Measurements from ENCODE around the gene SYT8. TPM values are rescaled to one million over a fixed set of nuclear protein-coding genes. Genes with fewer than 3 reads are reported as not detected.
A peak's percentile ranks its signal among the peaks of the same experiment; 100 is the strongest.
"Not testable (repeated sequence)": the region's sequence is repeated elsewhere in the genome, so short reads cannot be mapped to it uniquely, and the experiment has no call there.

SYT8 gene
- total RNA-seq, 1 donor from 2014 or later = 16.2 TPM

DNA sequence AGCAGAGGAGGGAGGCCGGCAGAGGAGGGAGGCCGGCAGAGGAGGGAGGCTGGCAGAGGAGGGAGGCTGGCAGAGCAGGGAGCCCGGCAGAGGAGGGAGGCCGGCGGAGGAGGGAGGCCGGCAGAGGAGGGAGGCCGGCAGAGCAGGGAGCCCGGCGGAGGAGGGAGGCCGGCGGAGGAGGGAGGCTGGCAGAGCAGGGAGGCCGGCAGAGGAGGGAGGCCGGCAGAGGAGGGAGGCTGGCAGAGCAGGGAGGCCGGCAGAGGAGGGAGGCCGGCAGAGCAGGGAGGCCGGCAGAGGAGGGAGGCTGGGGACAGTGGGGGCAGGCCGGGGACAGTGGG lies 39.0 kb downstream of the SYT8 start:
- DNase-seq = not testable (repeated sequence)

DNA sequence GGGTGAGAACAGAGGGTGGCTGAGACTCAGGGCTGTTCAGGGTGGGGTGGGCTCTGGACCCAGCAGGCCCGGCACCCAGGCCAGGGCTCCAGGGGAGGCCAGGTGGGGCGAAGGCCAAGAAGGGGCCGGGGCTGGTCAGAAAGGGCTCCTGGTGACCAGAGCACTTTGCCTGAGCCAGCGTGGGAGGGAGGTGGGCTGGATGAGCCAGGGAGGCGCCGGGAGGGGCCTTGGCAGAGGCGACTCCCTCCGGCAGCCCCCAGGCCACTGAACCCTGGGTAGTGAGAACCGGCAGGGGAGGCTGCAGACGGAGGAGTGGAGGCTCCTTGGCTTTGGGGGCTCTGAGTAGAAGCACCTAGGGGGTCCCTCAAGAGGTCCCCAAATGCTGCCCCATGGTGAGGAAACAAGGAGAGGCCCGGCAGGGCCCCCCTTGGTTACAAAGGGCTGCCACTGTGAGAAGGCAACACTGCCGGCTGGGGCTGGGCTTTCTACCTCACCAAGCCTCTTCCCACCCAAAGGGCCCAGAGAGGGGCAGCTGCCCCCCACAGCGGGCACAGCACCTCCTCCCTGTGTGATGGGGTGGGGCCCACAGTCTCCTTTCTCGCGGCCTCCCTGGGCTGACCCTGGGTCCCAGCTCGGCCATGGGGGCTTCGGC lies 39.8 kb downstream of the SYT8 start:
- not testable (repeated sequence) for DNase-seq

DNA sequence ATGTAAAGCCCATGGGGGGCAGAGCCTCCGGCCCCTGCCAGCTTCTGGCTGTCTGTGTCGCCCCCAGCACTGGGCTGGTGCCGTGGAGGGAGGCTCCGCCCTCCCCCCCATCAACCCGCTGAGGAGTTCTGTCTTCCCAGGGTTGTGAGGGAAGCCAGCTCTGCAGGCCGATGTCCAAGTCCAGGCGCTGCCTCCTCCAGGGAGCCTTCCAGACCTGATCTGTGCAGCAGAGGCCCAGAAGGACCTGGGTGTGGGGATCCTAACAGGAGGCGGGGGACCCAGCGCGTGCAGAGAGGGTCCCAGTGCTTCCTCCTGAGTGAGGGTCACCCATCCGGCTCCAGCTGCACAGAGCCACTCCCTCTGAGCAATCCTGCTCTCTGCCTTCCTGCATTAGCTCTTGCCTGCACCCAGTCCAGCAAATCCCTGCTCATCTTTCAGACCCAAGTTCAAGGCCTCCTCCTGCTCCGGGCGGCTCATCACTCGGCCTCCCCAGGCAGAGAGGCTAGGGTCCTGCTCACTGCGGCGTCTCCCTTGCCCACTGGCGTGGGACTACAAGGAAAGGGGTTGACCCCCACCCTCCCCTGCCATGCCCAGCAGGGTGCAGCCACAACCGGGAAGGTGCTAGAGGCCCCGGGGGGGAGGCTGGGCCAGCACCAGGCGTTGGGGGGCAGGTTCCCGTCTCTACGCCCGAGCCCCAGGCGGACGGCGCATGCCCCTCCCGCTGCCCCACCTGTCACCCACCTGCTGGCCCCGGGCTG lies 40.5 kb downstream of the SYT8 start:
- peak; percentile 83 for DNase-seq

DNA sequence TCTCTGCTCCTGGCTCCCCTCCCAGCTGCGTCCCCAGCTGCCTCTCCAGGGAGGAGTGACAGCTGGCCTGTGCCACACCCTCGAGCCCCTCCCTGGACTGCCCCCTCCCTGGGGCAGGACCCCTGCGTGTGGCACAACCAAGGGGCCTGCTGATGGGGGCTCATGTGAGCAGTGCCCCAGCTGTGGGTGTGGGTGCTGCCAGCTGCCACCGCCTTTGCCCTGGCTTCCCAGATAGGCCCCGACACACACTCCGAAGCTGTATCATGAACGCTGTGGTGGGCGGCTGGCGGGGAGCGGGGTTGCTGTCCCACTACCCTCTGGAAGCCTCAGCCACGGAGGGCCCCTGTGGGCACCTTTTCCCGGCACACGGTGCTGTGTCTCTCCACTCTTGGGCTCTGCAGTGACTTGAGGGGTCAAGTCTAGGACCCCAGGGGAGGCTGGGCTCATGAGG lies 41.1 kb downstream of the SYT8 start:
- not testable (repeated sequence) for DNase-seq

DNA sequence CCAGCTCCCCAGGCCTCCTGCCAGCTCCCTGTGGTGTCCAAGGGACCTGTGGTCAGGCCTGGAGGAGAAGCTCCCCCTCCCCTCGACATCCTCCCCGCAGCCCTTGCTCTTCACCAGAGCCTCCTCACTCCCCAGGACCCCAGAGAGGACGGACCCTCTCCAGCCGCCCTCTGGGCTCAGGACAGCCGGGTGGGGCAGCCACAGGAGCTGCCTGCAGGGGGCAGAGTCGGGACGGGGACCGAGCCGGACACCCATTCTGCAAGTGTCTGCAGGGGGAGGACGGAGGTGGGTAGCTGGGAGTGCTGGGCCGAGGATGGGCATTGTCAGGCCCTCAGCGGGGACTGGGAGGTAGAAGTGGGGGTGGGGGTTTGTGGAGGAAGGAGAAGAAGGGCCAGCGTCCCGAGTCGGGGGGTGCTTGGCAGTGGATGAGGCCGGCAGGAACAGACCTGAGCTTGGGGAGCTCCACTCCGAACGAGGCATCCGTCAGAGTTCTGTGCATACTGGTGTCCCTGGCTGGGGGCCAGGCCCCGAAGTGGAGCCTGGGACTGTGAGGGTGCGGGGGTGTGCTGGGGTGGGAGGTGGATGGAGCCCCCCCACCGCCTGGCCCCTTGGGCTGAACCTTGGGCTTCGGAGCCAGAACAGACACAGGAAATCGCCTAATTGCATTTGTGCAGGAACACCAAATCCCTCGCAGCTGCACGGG lies 41.7 kb downstream of the SYT8 start:
- peak; percentile 96 for DNase-seq

DNA sequence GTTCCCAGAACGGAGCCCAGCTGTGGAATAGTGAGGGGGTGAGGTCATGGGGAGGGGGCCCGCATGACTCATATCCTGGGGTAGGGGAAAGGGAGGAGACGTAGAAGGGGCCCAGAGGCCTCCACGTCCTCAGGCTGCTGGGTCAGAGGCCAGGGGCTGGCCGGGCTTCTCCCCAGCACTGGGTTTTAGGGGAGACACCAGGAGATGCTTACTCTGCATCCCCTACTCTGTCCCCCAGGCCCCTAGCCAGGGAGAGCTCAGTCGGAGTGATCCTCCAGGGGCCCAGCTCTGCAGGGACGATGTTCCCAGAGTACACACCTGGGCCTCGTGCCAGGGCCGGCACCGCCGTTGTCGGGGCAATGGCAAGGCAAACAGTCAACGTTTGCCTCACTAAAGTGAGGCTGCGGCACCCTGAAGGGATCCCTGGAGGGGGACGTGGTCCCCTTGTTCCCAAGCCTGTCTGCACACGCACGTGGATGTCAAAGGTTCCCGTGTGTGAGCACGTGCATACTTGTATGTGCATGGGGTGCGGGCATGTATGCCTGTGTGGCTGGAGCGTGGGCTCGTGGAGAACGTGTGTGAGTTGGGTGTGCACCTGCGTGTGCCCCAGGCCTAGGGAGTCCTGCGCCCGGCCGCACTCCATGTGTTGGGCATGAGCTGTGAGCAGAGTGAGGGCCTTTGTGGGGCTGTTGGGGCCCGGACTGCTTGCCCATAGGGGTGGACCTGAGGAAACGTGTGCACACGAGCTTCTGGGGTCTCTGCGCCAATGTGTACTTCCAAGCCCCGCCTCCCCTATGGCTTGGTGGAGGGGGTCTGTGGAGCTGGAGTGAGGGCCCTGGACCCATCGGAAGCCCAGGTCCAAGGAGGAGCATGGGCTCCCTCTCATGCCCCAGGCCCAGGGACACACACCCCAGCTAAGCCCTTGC lies 42.7 kb downstream of the SYT8 start:
- DNase-seq = peak; percentile 89

DNA sequence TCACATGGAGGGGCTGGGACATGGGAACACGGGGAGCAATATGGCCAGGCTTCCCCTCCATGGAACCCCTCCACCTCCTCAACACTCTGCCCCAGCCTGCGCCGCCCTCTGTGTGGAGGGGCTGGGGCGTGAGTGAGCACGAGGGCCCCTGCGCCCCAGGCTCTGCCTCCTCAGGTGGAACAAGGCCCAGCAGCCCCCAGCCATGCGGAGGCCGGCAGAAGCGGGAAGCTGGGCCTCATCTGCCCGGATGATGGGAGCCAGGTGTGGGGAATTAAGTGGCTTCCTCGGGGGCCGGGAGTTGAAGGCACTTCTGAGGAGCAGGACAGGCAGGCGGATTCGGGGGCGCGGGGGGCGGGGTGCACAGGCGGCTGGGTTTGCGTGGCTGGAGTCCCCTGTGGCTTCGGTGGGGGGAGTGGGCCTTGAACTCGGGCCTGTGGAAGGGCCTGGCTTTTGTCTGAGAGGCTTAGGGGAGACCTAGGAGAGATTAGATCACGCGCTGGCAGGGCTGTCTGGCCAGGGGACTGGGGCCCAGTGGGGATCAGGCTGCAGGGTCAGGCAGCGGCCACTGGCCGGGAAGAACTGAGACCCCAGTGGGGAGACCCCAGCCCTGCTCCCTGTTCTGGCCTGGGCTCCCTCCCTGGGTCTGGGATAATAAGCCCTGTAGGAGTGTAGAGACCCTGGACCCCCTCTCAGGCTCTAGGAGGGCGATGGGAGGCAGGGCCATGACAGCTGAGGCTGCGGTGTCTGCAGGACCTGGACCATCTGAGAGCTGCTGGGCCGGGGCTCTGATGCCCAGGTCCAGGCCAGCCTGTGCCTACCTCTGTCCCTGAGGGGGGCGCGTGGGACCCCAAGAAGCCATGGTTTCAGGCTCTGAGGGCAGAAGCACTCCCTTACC lies 43.6 kb downstream of the SYT8 start:
- peak; percentile 94 for DNase-seq

DNA sequence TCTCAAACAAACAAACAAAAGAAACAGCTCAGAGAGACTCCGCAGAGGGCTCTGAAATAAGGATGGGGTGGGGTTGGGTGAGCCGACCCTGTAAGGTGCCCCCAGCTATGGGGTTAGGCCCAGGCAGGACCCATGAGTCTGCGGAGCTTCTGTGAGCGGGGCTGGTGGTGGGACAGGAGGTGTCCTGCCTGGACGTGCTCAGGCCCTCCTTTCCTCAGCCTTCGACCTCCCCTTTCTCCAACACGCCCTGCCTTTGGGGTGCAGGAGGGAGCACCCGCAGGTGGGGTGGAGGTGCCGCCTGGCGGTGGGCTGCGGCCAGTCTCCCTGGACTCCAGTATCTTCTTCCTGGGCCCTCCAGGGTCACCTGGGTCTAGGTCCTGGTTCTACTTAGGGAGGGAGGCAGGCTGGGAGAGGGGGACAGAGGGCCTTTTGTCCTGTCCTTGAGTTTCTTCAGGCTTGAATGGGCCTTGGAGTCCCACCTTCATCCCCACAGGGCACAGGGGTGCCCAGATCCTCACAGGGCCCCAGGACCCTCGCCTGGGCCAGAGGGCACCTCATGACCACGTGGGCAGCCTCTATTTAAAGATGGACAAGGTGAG lies 44.7 kb downstream of the SYT8 start:
- no peak for DNase-seq

DNA sequence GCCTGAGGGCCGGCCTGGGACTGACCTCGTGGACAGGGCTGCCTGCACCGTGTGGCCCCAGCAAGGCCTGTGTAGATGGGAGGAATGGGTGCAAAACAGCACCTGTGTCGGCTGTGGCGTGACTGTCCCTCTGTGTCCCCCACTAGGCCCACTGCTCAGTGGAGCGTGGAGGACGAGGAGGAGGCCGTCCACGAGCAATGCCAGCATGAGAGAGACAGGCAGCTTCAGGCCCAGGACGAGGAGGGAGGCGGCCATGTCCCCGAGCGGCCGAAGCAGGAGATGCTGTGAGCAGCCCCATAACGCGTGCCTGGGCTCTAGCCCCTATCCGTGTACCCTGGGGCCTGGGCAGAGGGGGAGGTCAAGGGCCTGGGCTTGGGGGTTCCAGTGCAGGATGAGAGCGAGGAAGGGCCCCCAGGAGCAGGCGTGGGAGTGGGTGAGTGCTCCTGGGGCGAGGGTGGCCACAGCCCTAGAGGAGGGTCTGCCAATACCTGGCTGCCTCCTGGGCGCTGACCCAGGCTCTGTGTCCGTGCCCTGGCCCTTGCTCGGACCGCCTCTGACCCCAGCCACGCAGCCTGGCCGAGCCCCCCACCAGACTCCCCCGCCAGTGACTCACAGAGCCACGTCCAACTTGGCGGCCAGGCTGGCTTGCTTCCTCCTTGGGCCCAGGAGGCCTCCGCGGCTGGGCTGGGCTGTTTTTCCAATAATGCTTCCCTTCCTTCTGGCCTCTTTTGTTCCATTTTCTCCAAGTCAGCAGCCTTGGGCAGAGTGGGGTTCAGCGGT lies 45.3 kb downstream of the SYT8 start:
- peak; percentile 78 for DNase-seq

DNA sequence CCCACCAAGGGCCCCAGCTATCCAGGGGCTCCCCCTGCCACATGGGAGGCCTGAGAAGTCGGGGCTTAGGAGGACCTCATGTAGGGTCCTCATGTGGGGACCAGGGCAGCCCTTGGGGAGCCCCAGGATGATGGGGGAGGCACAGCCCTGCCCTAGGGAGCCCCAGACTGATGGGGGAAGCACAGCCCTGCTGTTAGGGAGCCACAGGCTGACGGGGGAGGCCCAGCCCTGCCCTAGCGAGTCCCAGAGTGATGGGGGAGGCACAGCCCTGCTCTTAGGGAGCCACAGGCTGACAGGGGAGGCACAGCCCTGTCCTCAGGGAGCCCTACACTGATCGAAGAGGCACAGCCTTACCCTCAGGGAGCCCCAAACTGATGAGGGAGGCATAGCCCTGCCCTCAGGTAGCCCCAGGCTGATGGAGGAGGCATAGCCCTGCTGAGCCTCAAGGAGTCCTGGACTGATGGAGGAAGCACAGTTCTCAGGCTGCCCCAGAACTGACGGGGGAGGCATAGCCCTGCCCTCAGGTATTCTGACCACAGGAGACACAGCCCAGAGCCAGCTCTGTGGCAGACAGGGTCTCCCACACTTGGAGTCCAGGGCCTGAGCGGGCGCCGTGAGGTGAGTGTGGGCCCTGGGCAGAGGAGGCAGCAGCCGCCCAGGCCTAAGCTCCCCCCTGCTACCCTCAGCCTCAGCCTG lies 46.1 kb downstream of the SYT8 start:
- DNase-seq = no peak

DNA sequence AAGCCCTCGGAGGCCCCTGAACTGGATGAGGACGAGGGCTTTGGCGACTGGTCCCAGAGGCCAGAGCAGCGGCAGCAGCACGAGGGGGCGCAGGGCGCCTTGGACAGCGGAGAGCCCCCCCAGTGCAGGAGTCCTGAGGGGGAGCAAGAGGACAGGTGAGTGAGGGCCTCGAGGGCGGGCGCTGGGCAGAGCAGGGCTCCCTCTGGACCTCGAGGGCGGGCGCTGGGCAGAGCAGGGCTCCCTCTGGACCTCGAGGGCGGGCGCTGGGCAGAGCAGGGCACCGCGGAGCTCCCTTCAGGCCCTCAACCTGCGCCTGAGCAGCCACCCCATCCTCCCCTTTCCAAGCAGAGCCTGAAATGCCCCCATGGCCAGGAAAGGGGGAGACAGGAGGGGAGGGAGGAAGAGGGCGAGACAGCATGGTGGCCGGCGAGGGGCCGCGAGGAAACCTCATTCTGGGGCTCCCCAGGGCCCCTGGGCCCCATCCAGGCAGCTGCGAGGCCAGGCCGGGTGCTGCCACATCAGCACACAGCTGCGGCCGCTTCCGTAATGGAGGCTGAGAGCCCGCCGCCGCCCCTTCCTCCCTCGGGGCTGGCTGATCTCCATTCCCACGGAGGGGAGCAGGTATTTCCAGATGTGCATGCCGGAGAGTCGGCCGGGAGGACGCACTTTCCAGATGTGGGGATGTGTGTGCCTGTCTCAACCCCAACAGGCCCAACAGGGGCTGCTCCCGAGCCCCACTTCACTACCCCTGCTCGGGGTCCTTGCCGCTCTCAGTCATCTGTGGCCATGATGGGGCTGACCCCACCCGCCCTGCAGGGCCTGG lies 46.9 kb downstream of the SYT8 start:
- DNase-seq = peak; percentile 92

DNA sequence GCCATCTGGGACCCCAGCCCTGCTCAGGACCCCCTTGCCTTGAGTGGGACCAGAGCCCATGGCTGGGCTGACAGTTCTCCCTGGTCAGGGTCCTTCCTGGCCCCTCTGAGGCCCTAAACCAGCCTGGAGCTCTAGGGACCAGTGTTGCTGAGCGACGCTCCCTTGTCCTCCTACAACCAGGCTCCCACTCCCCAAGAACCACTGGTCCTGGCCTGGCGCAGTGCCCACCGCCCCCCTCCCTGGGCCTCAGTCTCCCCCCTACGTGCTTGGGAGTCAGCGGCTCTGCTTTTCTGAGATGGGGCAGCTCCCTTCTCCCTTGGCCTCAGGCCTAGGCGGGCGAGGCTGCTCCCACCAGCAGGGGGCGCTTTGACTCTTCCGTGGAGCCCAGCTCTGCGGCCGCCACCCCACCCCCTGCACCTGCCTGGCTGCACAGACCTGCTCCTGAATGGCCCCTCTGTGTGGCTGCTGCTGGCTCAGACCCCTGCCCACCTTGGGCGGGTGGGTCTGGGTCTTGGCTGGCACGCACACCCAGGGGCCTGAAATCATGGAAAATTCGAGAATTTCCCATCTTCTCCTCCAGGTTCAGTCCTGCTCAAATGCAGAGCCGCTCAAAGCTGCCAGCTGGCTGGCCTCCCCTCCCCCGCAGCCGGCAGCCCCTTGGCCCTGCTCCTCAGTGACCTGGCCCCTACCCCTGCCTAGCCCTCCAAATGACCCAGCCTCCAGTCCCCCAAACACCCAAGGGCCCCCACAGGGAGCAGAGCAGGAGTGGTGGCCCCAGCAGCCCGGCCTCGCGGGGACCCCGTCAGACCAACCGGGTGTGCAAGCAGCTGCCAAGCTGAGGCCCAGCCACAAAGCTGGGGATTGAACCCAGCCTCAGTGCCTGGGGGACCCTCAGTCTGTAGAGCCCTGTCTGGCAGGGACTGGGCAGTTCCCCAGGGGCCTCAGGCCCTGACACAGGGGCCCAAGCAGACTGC lies 47.8 kb downstream of the SYT8 start:
- peak; percentile 97 for DNase-seq

DNA sequence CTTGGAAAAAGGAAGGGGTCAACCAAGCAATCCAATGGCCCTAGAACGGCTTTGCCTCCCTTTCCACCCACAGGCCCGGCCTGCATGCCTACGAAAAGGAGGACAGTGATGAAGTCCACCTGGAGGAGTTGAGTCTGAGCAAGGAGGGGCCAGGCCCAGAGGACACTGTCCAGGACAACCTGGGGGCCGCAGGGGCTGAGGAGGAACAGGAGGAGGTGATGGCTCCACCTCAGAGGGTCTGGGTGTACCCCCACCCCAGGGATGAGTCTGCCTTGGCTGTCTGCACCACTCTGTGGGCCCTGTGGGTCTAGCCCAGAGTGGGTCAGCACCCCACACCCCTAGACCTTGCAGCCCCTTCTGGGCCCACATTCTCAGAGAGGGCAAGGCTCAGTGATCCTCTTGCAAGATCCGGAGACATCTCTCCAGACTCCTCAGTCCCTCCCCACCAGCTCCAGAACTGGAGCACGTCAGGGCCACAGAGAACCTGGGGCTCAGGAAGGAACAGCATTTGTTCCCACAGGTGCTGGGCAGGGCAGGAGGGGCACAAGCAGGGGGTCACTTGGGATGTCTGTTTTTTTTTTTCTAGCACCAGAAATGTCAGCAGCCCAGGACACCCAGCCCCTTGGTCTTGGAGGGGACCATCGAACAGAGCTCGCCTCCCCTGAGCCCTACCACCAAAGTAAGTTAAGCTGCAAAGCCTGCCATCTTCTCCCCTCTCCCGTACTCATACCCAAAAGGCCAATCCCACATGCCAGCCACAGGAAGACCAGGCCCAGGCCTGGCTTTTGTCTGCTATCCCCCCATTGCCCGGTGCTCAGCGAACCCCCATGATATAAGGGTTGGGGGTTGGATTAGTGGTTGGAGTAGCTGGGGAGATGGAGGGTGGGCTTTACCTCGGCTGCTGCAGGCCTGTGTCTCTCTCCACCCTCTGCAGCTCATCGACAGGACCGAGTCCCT lies 48.8 kb downstream of the SYT8 start:
- DNase-seq = no peak

DNA sequence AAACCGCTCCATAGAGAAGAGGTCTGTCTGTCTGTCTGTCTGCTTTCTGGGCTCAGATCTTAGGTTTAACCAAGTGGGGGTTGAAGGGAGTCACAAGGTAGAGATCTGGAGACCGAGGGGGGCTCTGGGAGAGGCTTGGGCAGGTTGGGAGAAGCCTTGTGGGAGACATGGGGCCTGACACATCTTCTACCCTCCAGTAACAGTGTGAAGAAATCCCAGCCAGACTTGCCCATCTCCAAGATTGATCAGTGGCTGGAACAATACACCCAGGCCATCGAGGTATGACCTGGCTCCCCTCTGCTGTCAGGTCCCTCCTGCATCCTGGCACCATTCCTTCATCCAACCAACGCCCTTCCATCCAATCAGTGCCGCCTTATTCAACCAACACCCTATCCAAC lies 49.5 kb downstream of the SYT8 start:
- no peak for DNase-seq

DNA sequence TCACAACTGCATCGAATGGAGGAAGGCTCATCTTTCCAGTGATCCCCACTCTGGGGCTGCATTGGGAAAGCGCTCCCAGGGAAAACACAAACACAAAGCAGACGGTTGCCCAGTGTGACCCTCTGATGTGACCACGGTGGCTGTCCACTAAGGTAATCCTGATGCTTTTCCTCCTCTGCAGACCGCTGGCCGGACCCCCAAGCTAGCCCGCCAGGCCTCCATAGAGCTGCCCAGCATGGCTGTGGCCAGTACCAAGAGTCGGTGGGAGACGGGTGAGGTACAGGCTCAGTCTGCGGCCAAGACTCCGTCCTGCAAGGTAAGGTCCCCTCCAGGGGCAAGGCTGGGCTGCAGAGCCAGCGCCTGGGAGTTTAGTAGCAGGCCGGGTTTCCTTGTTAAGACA lies 51.8 kb downstream of the SYT8 start:
- DNase-seq = not testable (repeated sequence)

Data from tongue (tissue), 2 donors.